Hepatocyte (in vitro differentiated cells): Measurements from ENCODE around the gene C10orf67. TPM values are rescaled to one million over a fixed set of nuclear protein-coding genes. Genes with fewer than 3 reads are reported as not detected.
"Not testable (repeated sequence)": the region's sequence is repeated elsewhere in the genome, so short reads cannot be mapped to it uniquely, and the experiment has no call there.

Source experiments
- DNase-seq: peaks from one replicate; pipeline ENCODE4 v3.0.0-alpha.2; 2016; ENCODE audit warnings: low spot score
- H2AFZ ChIP-seq: fragments of 200-600 bp; sonication (generic); 2 replicates; pipeline ENCODE4 v1.6.0; 2016; ENCODE audit warnings: antibody characterized with exemption, mild to moderate bottlenecking
- H3K27ac ChIP-seq: fragments of 200-600 bp; sonication (generic); 2 replicates; pipeline ENCODE4 v1.5.1; 2016; ENCODE audit warnings: mild to moderate bottlenecking
- H3K27me3 ChIP-seq: fragments of 200-600 bp; sonication (generic); 2 replicates; pipeline ENCODE4 v1.6.1; 2016
- H3K36me3 ChIP-seq: fragments of 200-600 bp; sonication (generic); replicated peaks from 2 replicates; pipeline ENCODE4 v1.5.1; 2016; ENCODE audit warnings: low read depth; ENCODE audit not compliant: insufficient read depth
- H3K4me1 ChIP-seq: fragments of 200-600 bp; sonication (generic); 2 replicates; pipeline ENCODE4 v1.5.1; 2016; ENCODE audit warnings: mild to moderate bottlenecking, moderate library complexity; ENCODE audit not compliant: insufficient read depth
- H3K4me2 ChIP-seq: fragments of 200-600 bp; sonication (generic); 2 replicates; pipeline ENCODE4 v1.6.0; 2016
- H3K4me3 ChIP-seq: fragments of 200-600 bp; sonication (generic); 2 replicates; pipeline ENCODE4 v1.5.1; 2016; ENCODE audit warnings: mild to moderate bottlenecking
- H3K79me2 ChIP-seq: fragments of 200-600 bp; sonication (generic); 2 replicates; pipeline ENCODE4 v1.6.0; 2017; ENCODE audit warnings: mild to moderate bottlenecking
- H3K9me2 ChIP-seq: fragments of 200-600 bp; sonication (generic); replicated peaks from 2 replicates; pipeline ENCODE4 v1.6.0; 2017; ENCODE audit warnings: mild to moderate bottlenecking; ENCODE audit not compliant: insufficient read depth
- H3K9me3 ChIP-seq: fragments of 200-600 bp; sonication (generic); 2 replicates; pipeline ENCODE4 v1.5.1; 2016; ENCODE audit warnings: low read depth, mild to moderate bottlenecking
- H4K20me1 ChIP-seq: fragments of 200-600 bp; sonication (generic); 2 replicates; pipeline ENCODE4 v1.6.0; 2016; ENCODE audit warnings: mild to moderate bottlenecking; ENCODE audit not compliant: insufficient read depth, poor library complexity, severe bottlenecking
- EZH2 ChIP-seq: fragments of 200-600 bp; sonication (generic); IDR thresholded peaks from 2 replicates; pipeline ENCODE4 v1.6.1; 2016; ENCODE audit warnings: antibody characterized with exemption, mild to moderate bottlenecking, borderline replicate concordance
- EZH2phosphoT487 ChIP-seq: fragments of 200-600 bp; sonication (generic); IDR thresholded peaks from one replicate; pipeline ENCODE4 v1.6.1; 2018; ENCODE audit warnings: antibody characterized with exemption, mild to moderate bottlenecking, low read depth, moderate library complexity; ENCODE audit not compliant: unreplicated experiment, severe bottlenecking
- WGBS: methylation state at CpG from one replicate; pipeline ENCODE4 v1.1.6; 2016; ENCODE audit warnings: low lambda C conversion rate; ENCODE audit errors: missing lambda C conversion rate; 5-methylcytosine and 5-hydroxymethylcytosine counted together
- polyA plus RNA-seq: library from polyadenylated mRNA; unstranded; fragments of >200 nt; fragmentation: Nextera tagmentation; extraction: Ambion mirVana; gene quantifications from 2 replicates; pipeline ENCODE4 v1.2.1, GENCODE V29; 2016
- total RNA-seq: library from RNA; depleted of rRNA; stranded (reverse); fragments of >200 nt; gene quantifications from 2 replicates; pipeline ENCODE4 v1.2.3, GENCODE V29; 2014
- TF ChIP-seq, protein P1 (sequence below): fragments of 200-600 bp; sonication (generic); IDR thresholded peaks from 2 replicates; pipeline ENCODE4 v1.5.1; 2016; ENCODE audit warnings: antibody characterized with exemption, mild to moderate bottlenecking; ENCODE audit not compliant: poor library complexity

Gene C10orf67
- total and polyA plus RNA-seq, 2 experiments from 2014 or later, result 0.10 TPM; not detected in 1

DNA sequence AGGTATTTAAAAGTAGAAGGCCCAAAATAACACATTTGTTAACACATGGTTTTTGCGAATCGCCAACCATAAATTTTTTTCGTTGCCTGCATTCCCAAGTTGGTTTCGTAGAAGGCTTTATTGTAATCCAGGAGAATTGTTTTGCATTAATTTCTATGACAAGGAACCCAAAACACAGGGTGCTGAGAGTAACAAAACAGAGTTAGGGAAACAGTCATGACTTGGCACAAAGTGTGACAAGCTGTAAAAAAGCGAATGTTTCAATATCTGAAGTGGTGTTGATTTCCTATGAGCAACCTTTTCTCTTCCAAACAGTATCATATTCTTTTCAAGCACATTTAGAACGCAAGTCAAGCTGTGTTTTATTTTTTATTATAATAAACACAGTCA, 63.6 kb downstream of the C10orf67 start:
- no peak overlapping the region for H3K27ac ChIP-seq
- H3K27me3 ChIP-seq, result peaks cover 21% of the 10 kb centered on the region
- DNase-seq, result no peak
- no peak overlapping the region for H3K4me2 ChIP-seq
- no peaks in the 10 kb centered on the region for H3K9me2 ChIP-seq
- TF ChIP-seq EZH2phosphoT487 (no peak), EZH2 (no peak)
- TF ChIP-seq, protein P1, sequence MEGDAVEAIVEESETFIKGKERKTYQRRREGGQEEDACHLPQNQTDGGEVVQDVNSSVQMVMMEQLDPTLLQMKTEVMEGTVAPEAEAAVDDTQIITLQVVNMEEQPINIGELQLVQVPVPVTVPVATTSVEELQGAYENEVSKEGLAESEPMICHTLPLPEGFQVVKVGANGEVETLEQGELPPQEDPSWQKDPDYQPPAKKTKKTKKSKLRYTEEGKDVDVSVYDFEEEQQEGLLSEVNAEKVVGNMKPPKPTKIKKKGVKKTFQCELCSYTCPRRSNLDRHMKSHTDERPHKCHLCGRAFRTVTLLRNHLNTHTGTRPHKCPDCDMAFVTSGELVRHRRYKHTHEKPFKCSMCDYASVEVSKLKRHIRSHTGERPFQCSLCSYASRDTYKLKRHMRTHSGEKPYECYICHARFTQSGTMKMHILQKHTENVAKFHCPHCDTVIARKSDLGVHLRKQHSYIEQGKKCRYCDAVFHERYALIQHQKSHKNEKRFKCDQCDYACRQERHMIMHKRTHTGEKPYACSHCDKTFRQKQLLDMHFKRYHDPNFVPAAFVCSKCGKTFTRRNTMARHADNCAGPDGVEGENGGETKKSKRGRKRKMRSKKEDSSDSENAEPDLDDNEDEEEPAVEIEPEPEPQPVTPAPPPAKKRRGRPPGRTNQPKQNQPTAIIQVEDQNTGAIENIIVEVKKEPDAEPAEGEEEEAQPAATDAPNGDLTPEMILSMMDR, result no peak
- no peak overlapping the region for H3K4me3 ChIP-seq
- no peaks in the 10 kb centered on the region for H3K36me3 ChIP-seq
- no peaks in the 10 kb centered on the region for H3K9me3 ChIP-seq
- H4K20me1 ChIP-seq, result no peaks in the 10 kb centered on the region
- no peaks in the 10 kb centered on the region for H3K79me2 ChIP-seq
- 47% methylated on average over 6 of the region's 6 CpGs for WGBS
- H3K4me1 ChIP-seq, result no peaks in the 10 kb centered on the region
- H2AFZ ChIP-seq, result no peak overlapping the region

DNA sequence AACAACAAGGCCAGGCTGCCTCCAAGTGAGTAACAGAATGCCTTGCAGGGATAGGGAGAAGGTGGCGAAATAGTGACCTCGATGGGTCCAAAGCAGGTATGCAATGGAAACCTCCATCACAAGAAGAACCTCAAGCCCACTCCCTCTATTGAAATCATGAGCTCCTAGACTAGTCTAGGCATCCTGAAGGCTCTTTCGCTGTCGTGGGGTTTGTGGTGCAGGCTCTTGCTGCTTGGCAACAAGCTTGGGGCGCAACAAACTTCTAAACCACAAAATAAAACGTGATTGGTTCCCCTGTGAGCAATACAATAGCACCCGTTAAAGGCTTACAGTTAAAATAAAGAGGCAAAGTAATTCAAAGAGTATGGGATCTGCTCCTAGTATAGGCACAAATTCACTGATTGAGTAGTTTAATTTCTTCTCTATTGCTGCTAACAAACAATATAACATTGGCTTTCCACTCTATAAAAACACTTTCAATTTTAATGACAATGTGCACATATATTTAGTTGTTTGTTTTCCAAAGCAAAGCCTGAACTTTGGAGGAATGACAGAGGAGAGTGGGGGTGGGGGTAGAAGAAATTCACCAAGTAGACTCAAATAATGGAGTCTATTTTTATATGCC, 64.1 kb downstream of the C10orf67 start:
- Histone ChIP-seq H3K4me3 (no peak overlapping the region), H3K27ac (no peak overlapping the region), H3K9me3 (no peaks in the 10 kb centered on the region), H3K4me2 (no peak overlapping the region), H3K9me2 (no peaks in the 10 kb centered on the region), H3K27me3 (peaks cover 21% of the 10 kb centered on the region), H3K79me2 (no peaks in the 10 kb centered on the region), H3K4me1 (no peaks in the 10 kb centered on the region), H2AFZ (no peak overlapping the region), H4K20me1 (no peaks in the 10 kb centered on the region), H3K36me3 (no peaks in the 10 kb centered on the region)
- no peak for DNase-seq
- TF ChIP-seq, protein P1, result no peak
- TF ChIP-seq EZH2, result no peak
- TF ChIP-seq EZH2phosphoT487, result no peak
- WGBS, result 34% methylated on average over 7 of the region's 7 CpGs

DNA sequence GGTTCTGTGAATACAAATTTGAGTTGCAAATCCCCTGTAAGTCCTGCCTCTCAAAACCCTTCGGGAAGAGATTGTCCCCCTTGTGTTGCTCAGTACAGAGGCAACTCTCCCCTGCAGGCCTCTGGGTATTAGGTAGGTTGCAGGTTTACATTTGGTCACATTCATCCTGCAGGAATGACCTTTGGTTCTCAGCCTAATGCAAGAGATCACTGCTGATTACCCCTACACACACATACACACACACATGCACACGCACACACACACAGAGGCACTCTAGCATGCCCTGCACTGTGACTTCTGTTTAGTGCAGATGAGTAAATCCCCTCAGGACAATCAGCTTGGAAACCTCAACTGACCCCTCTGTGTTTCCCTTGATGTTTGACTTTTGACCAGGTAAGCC, 69.2 kb downstream of the C10orf67 start:
- no peak overlapping the region for H3K4me3 ChIP-seq
- no peak overlapping the region for H3K27ac ChIP-seq
- H3K9me2 ChIP-seq, result no peaks in the 10 kb centered on the region
- no peaks in the 10 kb centered on the region for H3K4me1 ChIP-seq
- WGBS, result 51% methylated on average over 2 of the region's 2 CpGs
- H3K36me3 ChIP-seq, result no peaks in the 10 kb centered on the region
- H3K4me2 ChIP-seq, result no peak overlapping the region
- H3K9me3 ChIP-seq, result peaks cover 3% of the 10 kb centered on the region
- no peak overlapping the region for H2AFZ ChIP-seq
- no peaks in the 10 kb centered on the region for H3K79me2 ChIP-seq
- no peak for DNase-seq
- H3K27me3 ChIP-seq, result peaks cover 5% of the 10 kb centered on the region
- H4K20me1 ChIP-seq, result no peaks in the 10 kb centered on the region
- TF ChIP-seq EZH2phosphoT487 (no peak), EZH2 (no peak)
- TF ChIP-seq, protein P1, result no peak

DNA sequence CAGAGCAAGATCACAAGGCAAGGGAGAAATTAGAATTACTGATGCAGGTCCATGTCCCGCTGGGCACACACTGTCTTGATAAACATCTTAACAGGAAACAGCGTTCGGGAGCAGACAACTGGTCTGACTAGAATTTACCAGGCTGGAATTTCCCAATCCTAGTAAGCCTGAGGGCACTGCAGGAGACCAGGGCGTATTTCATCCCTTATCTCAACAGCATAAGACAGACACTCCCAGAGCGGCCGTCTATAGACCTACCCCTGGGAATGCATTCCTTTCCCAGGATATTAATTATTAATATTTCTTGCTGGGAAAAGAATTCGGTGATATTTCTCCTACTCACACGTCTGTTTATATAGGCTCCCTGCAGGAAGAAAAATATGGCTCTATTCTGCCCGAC, 70.4 kb downstream of the C10orf67 start:
- not testable (repeated sequence) for H3K4me1 ChIP-seq, H3K9me3 ChIP-seq, H3K4me3 ChIP-seq, H3K27ac ChIP-seq, H4K20me1 ChIP-seq, H3K9me2 ChIP-seq, H3K36me3 ChIP-seq, H3K27me3 ChIP-seq, DNase-seq, H3K4me2 ChIP-seq, H3K79me2 ChIP-seq, H2AFZ ChIP-seq
- 86% methylated on average over 9 of the region's 9 CpGs for WGBS
